ENCODE results near the gene MAP3K14.
"Not testable (repeated sequence)": the region's sequence is repeated elsewhere in the genome, so short reads cannot be mapped to it uniquely, and the experiment has no call there.

Gene MAP3K14

DNA sequence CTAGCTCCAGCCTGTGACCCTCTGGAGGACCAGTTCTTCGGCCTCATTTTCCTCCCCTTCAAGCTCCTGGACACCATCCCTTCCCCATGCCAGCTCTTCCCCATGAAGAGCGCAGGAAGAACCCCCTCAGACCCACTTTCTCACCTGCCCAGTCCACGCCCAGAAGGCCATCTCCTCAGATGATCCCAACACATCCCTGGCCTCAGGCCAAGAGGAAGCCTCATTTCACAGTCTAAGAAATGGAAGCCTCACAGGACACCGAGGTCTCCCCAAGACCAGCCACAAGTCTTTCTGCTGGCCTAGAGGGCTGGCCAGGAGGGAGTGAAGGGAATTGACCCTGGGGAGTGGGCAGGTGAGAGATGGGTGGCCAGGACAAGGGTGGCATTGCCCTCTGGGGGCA is 62.9 kb downstream of the MAP3K14 start:
- DNase-seq = no peak

DNA sequence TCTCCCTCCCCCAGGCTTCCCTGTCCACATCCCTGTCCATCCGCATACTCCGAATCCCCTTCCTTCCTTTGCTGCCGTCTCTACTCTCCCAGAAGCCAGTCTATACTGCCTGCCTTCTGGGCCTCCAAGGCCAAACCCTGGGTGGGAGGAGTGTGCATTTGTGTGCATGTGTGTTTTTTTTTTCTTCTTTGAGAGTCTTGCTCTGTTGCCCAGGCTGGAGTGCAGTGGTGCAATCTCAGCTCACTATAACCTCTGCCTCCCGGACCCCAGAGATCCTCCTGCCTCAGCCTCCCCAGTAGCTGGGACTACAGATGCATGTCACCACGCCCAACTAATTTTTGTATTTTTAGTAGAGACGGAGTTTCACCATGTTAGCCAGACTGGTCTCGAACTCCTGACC is 63.6 kb downstream of the MAP3K14 start:
- not testable (repeated sequence) for DNase-seq

DNA sequence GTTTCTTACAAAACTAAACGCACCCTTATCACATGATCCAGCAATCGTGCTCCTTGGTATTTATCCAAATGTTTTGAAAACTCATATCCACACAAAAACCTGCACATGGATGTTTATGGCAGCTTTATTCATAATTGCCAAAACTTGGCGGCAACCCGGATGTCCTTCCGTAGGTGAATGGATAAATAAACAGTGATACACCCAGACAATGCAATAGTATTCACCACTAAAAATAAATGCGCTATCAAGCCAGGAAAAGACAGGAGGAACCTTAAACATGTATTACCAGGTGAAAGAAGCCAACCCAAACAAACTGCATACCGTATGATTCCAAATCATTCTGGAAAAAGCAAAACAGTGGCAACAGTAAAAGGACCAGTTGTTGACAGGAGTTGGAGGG is 64.9 kb downstream of the MAP3K14 start:
- DNase-seq = no peak

DNA sequence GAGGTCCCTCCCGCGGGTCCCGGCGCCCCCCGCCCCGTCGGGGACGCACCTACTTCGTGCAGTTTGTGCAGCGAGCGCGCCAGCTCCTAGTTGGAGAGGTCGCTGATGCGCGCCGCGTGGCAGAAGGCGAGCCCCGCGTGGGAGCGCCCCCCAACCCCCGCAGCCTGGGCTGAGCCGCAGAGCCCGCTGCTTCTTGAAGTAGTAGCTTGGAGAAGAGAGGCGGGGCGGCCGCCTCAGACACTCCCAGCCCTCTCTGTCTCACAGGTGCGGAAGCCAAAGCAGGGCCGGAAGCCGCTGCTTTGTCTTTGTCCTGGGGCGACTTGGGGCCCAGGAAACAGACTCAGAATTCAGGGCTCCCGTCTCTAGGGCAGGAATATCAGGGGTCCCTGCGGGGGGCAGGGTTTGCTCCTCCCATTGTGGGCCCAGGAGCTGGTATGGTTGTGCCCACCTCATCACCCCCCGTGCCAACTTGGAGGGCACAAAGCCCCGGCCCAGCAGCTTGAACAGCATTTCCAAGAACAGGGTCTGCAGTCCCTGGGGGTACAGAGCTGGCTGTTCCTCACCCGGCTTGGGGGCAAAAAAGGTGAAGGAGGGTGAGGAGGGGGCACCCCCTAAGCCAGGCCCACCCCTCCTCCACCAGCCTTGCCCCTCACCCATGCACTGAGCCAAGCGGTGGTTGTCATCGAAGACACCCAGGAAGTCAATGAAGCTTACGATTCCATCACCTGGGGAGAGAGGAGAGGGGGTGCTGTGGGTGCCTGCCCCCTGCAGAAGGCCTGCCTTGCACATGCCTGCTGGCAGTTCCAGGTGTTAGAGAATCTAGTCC is 68.5 kb downstream of the MAP3K14 start:
- DNase-seq = peak; percentile 81

DNA sequence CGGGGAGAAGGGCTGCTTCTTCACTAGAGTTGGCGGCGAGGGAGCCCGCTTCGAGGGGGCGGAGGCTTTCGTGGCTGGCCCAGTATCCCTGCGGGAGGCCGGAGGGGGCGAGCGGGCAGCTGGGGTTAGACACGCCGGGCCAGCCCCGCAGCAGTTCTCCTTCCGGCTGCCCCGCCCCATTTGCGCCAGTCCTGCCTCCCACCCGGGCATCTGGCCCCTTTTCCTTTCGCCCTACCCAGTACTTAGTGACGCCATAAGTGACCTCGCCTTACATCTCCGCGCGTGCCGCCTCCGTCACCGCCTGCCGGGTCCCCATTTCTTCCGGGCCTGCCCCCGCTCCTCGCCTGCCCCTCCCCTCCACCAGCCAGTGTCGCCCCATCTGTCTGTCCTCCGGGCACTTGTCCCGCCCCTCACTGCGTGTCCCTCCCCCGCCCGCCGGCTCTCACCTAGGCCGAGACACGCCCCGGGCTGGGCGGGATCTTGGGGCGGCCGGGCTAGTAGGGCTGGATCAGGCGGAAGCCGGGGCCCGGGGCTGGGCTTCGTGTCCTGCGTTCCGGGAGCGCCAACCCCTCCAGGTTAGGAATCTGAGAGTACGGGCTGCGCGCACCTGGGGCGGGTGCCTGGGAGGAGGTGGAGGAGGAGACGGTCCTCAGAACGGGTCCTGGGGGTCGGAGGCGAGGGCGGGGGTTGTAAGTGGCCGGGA is 69.2 kb downstream of the MAP3K14 start:
- DNase-seq = peak; percentile 96

DNA sequence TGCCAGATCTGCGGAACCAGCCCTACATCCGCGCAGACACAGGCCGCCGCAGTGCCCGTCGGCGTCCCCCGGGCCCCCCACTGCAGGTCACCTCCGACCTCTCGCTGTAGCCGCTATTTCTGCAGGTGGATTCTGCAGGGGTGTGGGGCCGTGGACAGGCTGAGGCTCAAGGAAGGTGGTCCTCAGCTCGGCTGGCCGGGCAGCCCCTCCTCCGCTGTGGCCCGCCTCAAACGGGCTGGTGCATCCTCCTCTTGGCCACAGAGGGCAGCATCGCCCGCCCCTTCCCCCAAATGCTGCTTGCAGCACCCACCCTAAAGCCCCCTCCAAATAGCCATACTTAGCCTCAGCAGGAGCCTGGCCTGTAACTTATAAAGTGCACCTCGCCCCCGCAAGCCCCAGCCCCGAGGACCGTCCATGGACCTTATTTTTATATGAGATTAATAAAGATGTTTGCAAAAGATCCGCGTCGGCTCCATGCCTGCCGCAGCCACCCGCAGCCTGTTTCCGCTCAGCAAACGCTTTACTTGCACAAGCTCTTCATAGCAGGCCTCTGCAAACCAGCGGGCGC is 69.9 kb downstream of the MAP3K14 start:
- DNase-seq = no peak

DNA sequence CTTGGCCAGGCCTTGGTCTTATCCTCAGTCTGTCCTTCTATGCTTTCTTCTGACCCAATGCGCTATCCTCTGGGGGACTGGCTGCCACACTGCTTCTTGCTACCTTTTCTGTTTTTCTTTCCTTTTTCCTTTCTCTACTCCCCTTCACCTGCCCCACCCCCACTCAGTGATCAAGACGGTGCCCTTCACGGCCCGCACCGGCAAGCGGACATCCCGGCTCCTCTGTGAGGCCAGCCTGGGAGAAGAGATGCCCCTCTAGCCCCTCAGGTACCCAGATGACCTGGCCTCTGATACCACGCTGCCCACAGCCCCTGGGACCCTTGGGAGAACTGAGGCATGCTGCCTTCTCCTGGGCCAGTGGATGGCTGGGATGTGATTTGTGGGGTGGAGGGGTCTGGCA is 70.5 kb downstream of the MAP3K14 start:
- DNase-seq = no peak

DNA sequence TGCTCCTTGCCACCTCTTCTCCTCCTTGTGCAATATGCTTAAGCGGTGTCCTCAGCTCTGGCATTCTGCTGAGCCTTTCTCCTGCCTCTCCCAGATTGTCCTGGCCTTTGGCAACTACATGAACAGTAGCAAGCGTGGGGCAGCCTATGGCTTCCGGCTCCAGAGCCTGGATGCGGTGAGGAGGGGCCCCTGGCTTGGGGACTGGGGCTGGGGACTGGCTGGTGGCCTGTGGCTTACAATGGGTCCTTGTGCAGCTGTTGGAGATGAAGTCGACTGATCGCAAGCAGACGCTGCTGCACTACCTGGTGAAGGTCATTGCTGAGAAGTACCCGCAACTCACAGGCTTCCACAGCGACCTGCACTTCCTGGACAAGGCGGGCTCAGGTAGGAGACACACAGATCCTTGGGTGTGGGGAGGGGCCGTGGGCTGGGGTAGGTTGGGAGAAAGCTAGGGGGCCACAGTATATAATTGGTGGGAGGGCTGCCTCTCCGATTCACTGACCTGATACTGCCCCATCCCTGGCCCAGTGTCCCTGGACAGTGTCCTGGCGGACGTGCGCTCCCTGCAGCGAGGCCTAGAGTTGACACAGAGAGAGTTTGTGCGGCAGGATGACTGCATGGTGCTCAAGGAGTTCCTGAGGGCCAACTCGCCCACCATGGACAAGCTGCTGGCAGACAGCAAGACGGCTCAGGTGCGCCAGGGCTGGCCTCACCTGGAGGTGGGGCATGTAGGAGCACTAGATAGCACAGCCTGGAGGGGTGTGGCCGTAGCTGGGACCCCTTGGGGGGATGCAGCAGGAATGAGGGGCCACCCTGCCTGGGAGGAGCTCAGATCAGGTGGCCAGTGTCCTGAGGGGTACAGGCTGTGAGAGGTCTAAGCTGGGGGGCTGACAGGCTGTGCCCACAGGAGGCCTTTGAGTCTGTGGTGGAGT is 71.8 kb downstream of the MAP3K14 start:
- no peak for DNase-seq

DNA sequence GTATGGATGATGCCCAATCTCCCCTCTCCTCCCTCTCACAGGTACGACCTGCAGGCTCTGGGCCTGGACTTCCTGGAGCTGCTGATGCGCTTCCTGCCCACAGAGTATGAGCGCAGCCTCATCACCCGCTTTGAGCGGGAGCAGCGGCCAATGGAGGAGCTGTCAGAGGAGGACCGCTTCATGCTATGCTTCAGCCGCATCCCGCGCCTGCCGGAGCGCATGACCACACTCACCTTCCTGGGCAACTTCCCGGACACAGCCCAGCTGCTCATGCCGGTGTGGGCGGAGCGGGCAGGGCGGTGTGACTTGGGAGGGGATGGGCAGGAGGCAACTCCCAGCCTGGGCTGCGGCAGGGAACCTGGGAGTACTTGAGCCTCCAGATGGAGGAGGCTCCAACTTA is 73.1 kb downstream of the MAP3K14 start:
- no peak for DNase-seq

DNA sequence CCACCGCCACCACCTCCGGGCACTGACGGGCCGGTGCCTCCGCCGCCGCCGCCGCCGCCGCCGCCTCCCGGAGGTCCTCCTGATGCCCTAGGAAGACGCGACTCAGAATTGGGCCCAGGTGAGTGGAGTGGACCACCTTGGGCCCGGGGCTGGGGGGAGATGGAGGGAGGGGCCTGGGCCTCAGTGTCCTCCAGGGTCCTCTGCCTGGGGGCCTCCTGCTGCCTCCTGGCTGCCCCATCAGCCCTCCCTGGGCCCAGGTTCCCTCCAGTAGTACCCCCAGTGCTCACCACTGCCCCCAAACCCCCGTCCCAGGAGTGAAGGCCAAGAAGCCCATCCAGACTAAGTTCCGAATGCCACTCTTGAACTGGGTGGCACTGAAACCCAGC is 74.8 kb downstream of the MAP3K14 start:
- DNase-seq = no peak

DNA sequence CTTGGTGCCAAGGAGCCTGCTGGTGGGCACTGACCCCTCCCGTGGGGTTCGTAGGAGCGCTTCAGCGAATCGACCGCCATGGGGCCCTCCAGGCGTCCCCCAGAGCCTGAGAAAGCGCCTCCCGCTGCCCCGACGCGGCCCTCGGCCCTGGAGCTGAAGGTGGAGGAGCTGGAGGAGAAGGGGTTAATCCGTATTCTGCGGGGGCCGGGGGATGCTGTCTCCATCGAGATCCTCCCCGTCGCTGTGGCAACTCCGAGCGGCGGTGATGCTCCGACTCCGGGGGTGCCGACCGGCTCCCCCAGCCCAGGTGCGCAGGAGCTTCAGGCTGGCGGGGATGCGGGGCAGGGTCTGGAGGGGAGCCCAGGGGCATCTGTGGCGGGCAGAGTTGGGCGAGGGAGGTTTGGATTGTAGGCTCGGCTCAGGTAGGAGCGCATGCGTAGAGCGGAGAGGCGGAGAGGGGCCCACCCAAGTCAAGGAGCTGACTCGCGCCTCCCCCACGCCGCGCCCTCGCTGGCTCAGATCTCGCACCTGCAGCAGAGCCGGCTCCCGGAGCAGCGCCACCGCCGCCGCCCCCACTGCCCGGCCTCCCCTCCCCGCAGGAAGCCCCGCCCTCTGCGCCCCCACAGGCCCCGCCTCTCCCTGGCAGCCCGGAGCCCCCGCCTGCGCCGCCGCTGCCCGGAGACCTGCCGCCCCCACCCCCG is 75.3 kb downstream of the MAP3K14 start:
- DNase-seq = no peak

DNA sequence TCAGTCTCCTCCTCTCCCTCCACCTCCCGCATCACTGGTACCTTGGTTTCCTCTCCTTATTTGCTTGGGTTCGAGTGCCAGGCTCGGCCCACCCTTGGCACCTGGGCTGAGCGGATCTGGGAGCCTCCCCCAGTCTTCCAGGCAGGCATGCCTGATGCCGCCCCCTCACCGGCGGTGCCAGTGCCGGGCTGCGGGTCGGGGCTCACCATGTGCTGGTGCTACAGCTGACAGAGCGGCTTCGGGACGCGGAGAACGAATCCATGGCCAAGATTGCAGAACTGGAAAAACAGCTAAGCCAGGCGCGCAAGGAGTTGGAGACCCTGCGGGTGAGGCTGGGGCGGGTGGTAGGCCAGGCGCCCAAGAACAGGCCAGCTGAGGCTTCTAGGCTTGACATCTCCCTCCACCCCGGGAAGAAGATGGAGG is 75.9 kb downstream of the MAP3K14 start:
- no peak for DNase-seq

DNA sequence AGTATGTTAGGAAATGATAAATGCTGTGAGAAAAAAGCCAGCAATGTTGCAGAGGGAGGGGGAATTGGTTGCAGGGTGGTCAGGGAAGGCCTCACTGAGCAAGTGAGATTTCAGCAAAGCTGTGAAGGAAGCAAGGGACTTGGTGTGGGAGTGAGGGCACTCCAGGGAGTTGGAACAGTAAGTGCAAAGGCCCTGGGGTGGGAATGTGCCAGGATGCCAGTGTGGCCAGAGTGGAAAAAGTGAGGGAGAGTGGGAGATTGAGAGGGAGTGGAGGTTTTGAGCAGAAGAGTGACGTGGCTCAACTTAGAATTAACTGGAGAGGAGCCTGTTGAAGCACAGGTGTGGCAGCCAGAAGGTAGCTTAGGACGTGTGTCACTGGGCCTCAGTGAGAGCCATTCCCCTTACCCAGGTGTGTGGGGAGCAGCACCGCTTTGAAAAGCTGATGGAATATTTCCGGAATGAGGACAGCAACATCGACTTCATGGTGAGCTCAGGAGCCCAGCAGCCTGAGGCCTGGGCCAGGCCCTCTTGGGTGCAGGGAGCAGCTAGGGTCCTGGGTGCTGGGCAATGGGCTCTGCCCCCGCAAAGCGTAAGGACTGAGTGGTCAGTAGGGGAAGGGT is 78.6 kb downstream of the MAP3K14 start:
- DNase-seq = no peak

DNA sequence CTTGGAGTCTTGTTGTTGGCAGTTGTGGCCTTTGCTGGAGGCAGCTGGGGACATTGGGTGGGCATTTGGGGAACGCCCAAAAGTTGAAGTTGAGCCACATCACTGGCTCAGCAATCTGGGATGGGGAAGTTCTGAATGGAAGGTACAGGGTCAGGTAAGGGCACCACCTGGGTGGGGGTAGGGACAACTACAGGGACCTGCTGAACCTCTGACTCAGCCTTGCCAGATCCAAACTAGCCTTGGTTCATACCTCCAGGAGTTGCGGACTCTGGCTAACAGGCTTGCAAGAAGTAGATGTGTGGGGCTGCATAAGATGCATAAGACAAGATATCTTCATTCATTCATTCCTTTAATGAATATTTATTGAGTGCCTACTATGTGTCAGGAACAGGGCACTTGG is 79.1 kb downstream of the MAP3K14 start:
- DNase-seq = no peak

DNA sequence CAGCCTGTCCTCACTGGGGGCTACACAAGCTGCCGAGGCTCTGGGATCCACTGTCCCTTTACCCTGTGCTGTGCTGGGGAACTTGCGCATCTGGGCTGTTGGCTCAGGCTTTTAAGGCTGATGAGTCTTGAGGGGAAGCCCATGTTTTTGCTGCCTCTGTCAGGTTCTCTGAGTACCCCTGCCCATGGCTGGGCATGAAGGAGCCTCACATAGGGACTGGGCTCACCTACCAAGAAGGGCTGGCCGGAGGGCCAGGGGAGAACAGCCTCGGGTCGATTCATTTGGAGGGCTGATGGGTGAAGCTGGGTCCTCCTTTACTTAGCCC is 80.6 kb downstream of the MAP3K14 start:
- no peak for DNase-seq

DNA sequence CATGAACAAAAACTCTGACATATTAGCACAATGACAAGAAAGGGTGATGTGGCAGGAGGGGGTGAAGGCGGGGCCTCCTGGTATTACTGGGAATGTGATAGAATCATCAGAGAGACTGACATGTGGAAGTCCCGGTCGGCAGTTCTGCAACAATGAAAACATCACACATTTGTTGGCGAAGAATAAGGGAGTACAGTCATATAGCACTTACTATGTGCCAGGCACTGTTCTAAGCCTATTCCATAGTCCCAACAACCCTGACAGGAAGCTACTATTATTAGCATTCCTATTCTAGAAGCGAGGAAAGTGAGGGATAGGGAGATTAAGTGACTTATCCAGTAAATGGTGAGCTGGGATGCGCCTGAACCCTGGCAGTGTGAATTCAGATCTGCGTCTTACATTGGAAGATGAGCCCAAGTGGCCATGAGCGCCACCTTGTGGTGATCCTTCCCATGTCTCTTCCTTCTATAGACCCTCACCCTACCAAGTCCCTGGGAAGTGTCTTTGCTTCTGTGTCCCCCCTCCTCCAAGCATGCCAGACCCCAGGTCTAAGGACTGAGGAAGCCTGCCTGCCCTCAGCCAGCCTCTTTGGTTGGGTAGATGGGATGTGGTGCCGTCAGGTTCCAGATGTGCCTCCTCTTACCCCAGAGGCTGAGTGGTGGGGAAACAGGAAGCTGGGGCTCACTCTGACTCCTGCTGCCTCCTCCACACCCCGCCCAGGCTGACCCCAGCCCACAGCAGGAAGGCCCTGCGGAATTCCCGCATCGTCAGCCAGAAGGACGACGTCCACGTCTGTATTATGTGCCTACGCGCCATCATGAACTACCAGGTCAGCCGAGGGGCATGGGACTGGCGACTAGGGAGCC is 81.2 kb downstream of the MAP3K14 start:
- peak; percentile 72 for DNase-seq

DNA sequence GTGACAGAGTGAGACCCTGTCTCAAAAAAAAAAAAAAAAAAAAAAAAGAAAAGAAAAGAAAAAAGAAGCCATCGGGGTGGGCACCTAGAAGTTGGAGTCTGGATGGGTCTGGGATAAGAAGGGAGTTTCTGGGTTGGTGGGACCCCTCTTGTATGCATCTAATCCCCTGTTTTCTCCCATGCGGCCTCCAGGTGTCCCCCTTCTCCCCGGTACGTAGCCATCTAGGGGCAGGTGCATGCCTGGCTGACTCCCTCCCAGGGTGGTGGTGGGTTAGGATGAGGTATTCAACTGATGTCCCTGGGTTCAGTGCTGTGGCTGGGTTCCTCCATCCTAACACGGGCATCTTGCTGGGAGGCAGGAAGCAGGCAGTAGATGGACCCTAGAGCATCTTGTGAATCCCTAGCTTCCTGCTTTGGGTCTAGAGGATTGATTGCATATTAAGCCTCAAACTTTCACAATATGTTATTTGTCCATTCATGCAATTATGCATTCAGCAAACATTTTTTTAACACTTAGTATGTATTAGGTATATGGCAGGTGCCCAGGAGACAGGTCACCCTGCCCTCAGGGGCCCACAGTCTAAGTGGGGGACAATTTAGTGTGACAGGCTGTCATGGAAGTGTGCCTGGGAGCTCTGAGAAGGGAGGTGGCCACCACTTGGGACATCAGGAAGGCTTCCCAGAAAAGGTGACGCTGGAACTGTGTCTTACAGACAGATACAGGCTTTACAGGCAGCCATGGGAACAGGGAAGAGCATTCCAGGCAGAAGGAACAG is 82.0 kb downstream of the MAP3K14 start:
- DNase-seq = peak; percentile 62

DNA sequence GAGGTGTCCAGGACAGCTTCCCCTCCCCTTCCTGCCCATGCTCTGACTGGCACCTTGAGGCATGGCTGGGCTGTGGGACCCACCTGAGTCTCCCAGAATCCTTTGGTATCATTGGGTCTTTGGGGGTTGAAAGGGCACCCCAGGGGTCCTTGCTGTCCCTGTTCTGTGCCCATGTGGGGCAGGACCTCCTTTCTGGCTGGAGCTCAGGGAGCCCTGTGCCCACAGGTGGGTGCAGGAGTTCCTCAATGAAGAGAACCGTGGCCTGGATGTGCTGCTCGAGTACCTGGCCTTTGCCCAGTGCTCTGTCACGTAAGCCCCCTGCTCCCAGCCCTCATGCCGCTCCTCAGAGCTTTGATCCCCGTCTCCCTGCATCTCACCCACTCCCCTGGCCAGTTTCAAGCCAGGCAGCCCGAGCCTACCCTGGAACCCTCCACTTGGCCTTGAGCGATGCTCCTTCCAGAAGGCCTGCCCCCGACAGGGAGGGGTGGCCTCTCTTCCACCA is 83.3 kb downstream of the MAP3K14 start:
- no peak for DNase-seq

DNA sequence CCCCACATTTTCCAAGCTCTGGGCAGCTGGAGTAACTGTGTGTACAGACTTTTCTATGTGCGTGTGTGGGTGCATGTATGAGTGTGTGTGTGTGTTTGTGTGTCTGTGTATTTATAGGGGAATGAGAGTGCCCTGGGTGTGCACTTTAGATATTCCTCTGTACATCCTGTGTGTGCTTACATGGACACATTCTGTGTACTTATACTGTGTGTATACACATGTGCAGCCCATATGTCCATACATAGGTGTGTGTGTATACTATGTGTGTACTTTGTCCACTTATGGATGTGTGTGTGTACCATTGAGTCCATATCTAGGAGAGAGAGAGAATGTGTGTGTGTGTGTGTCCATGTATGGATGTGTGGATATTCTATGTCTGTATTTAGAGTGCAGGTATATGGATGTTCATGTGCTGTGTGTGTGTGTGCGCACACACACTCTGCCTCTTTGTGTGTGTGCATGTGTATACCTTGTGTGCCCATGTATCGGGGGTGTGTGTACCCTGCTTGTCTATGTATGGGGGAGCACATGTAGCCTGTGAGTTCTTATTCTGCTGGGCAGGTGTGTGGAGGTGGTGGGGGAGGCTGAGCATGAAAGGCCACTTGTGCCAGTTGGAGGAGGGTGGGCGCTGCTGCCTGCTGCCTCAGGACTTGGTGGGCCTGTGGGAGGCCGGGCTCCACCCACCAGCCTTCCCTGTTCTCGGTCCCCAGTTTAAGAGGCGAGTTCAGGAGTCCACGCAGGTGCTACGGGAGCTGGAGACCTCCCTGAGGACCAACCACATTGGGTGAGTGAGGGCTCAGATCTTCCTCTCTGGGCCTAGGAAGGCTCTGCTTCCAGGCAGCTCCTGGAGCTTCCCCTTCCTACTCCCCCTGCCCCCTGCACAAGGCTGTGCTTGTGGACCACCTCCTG is 84.1 kb downstream of the MAP3K14 start:
- DNase-seq = no peak
